Activated B cell treated with CpG ODN at 0.5 μM for 24 hours (primary cell): ENCODE measurements around the gene KLHDC8A. TPM values are rescaled to one million over a fixed set of nuclear protein-coding genes. Genes with fewer than 3 reads are reported as not detected.
"Not testable (repeated sequence)": the region's sequence is repeated elsewhere in the genome, so short reads cannot be mapped to it uniquely, and the experiment has no call there.

Source experiments
- ATAC-seq: fragments of 200-7000 bp; cut with Tn5 transposase; one replicate; pipeline ENCODE4 v1.10.0; 2021; ENCODE audit warnings: low read depth, mild to moderate bottlenecking, moderate library complexity
- CTCF ChIA-PET: fragments of 350-600 bp; sonication (Branson Sonifier 250); formaldehyde crosslinking; loops from one replicate; lab custom pipeline; 2021; ENCODE audit warnings: antibody characterized with exemption; lab: Charles Lee
- POLR2A ChIA-PET: fragments of 350-600 bp; sonication (Branson Sonifier 250); formaldehyde crosslinking; loops from one replicate; lab custom pipeline; 2021; ENCODE audit warnings: antibody characterized with exemption; lab: Charles Lee
- DNase-seq: peaks from one replicate; pipeline ENCODE4 v3.0.0; 2022
- H3K27ac Mint-ChIP-seq: one replicate; pipeline ENCODE4 v1.8.0; 2020; ENCODE audit warnings: mixed read lengths
- H3K27me3 Mint-ChIP-seq: one replicate; pipeline ENCODE4 v1.8.0; 2021; ENCODE audit warnings: mixed read lengths
- H3K36me3 Mint-ChIP-seq: one replicate; pipeline ENCODE4 v1.8.0; 2021; ENCODE audit warnings: low read depth, mixed read lengths
- H3K4me1 Mint-ChIP-seq: one replicate; pipeline ENCODE4 v1.8.0; 2021; ENCODE audit warnings: mixed read lengths
- H3K4me3 Mint-ChIP-seq: one replicate; pipeline ENCODE4 v1.8.0; 2020; ENCODE audit warnings: mild to moderate bottlenecking, mixed read lengths
- H3K9me3 Mint-ChIP-seq: one replicate; pipeline ENCODE4 v1.8.0; 2020; ENCODE audit warnings: mixed read lengths
- intact Hi-C: fragments of 100-400 bp; cut with micrococcal nuclease; formaldehyde crosslinking; loops from one replicate; pipeline ENCODE4 v1.15.1; 2024
- total RNA-seq: library from RNA; stranded (reverse); gene quantifications from 2 replicates; pipeline ENCODE4 v1.2.3, GENCODE V29; 2022
- TF ChIP-seq, protein P1 (sequence below): fragments of 200-600 bp; IDR thresholded peaks from one replicate; pipeline ENCODE4 v1.8.0; 2022; ENCODE audit warnings: antibody characterized with exemption, mild to moderate bottlenecking

The KLHDC8A gene, protein sequence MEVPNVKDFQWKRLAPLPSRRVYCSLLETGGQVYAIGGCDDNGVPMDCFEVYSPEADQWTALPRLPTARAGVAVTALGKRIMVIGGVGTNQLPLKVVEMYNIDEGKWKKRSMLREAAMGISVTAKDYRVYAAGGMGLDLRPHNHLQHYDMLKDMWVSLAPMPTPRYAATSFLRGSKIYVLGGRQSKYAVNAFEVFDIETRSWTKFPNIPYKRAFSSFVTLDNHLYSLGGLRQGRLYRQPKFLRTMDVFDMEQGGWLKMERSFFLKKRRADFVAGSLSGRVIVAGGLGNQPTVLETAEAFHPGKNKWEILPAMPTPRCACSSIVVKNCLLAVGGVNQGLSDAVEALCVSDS
- total RNA-seq, result 0.07 TPM in 1 of 2 replicates, not detected in the other

DNA sequence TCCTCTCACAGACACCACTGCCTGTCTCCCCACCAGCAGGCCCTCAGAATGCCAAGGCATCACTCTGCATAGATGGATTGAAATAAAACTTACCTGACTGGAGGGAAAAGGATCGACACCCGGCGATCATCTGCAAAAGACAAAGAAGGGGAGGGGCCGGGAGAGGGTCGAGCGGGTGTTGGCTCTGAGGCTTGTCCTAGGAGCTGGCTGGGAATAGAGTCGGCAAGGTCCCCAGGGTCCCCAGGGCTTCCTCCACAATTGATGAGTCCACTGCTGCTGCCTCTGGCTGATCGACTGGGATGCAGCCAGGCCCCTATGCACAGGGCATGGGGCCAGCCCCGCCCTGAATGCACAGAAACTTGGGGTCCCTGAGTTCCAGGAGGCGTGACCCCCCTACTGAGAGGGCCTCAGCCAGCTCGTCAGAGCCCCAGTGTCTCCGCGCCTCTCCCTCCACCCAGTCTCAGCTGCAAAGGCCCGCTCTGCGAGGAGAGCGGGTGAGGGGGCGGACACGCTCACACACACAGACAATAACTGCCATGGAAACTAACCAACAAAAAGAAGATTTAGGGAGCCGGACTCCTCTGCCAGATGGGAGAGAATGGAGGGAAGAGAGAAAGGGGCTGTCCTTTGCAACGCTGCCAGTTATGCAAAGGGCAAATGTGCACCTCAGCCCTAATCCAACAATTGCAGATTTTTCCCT is at the start of gene KLHDC8A:
KLHDC8A (minus strand) TSS at position 483 of the 700 bp plus-strand sequence. CDS start 13,318 bp downstream, outside the sequence.
- no peaks in the 10 kb centered on the region for H3K36me3 Mint-ChIP-seq
- no peak within 1 kb of the TSS for H3K4me3 Mint-ChIP-seq
- no peak within 1 kb of the TSS for H3K27ac Mint-ChIP-seq
- DNase-seq, result no peak
- intact Hi-C loops, result no loop called here
- no peak for ATAC-seq
- H3K9me3 Mint-ChIP-seq, result no peaks in the 10 kb centered on the region
- TF ChIP-seq, protein P1, sequence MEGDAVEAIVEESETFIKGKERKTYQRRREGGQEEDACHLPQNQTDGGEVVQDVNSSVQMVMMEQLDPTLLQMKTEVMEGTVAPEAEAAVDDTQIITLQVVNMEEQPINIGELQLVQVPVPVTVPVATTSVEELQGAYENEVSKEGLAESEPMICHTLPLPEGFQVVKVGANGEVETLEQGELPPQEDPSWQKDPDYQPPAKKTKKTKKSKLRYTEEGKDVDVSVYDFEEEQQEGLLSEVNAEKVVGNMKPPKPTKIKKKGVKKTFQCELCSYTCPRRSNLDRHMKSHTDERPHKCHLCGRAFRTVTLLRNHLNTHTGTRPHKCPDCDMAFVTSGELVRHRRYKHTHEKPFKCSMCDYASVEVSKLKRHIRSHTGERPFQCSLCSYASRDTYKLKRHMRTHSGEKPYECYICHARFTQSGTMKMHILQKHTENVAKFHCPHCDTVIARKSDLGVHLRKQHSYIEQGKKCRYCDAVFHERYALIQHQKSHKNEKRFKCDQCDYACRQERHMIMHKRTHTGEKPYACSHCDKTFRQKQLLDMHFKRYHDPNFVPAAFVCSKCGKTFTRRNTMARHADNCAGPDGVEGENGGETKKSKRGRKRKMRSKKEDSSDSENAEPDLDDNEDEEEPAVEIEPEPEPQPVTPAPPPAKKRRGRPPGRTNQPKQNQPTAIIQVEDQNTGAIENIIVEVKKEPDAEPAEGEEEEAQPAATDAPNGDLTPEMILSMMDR, result no peak
- CTCF ChIA-PET, result interaction anchor here (0.6 to 7.4 kb wide), 5 partner anchors 21 to 130 kb away, joined by 3 to 114 read pairs (median 3); no protein-coding TSS in a partner anchor
- peaks cover 8% of the 10 kb centered on the region for H3K4me1 Mint-ChIP-seq
- H3K27me3 Mint-ChIP-seq, result peaks cover 15% of the 10 kb centered on the region
- POLR2A ChIA-PET, result no interaction called here

DNA sequence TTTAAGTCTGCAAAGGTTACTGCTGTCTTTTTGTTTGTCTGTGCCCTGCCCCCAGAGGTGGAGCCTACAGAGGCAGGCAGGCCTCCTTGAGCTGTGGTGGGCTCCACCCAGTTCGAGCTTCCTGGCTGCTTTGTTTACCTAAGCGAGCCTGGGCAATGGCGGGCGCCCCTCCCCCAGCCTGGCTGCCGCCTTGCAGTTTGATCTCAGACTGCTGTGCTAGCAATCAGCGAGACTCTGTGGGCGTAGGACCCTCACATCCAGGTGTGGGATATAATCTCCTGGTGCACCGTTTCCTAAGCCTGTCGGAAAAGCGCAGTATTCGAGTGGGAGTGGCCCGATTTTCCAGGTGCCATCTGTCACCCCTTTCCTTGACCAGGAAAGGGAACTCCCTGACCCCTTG is 49.5 kb upstream of the KLHDC8A start:
- H3K4me3 Mint-ChIP-seq, result not testable (repeated sequence)

DNA sequence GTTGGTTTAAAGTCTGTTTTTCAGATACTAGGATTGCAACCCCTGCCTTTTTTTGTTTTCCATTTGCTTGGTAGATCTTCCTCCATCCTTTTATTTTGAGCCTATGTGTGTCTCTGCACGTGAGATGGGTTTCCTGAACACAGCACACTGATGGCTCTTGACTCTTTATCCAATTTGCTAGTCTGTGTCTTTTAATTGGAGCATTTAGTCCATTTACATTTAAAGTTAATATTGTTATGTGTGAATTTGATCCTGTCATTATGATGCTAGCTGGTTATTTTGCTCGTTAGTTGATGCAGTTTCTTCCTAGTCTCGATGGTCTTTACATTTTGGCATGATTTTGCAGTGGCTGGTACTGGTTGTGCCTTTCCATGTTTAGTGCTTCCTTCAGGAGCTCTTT is 47.8 kb upstream of the KLHDC8A start:
- H3K9me3 Mint-ChIP-seq, CTCF ChIA-PET, H3K36me3 Mint-ChIP-seq, DNase-seq, POLR2A ChIA-PET, H3K27ac Mint-ChIP-seq, ATAC-seq, H3K4me1 Mint-ChIP-seq, H3K4me3 Mint-ChIP-seq, intact Hi-C loops: not testable (repeated sequence)
- peaks cover 14% of the 10 kb centered on the region for H3K27me3 Mint-ChIP-seq

More for the DNA sequence above, 49.5 kb upstream of the KLHDC8A start:
- H3K36me3 Mint-ChIP-seq, POLR2A ChIA-PET, ATAC-seq, intact Hi-C loops, H3K4me1 Mint-ChIP-seq, CTCF ChIA-PET, H3K9me3 Mint-ChIP-seq, DNase-seq, H3K27ac Mint-ChIP-seq: not testable (repeated sequence)
- H3K27me3 Mint-ChIP-seq, result peaks cover 22% of the 10 kb centered on the region

DNA sequence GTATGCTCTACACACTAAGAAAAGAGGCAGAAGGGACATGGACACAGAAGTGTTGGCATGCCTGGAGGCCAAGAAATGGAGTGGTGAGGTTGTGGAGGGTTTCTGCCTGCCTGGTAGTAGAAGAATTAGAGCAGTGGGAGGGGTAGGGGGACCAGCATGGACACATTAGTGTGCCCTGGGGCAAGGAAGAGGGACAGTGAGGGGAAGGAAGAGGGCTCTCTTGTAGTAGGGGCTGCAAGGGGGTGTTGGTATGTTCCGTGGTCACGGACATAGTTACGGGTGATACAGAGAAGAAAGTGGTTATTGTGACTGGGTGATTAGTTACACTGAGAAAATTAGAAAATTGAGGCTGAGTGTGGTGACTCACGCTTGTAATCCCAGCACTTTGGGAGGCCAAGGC is 41.9 kb upstream of the KLHDC8A start:
- POLR2A ChIA-PET, result no interaction called here
- Mint-ChIP-seq H3K27ac (no peak overlapping the region), H3K4me3 (no peak overlapping the region), H3K4me1 (no peaks in the 10 kb centered on the region), H3K27me3 (peaks cover 4% of the 10 kb centered on the region), H3K36me3 (no peaks in the 10 kb centered on the region), H3K9me3 (no peaks in the 10 kb centered on the region)
- intact Hi-C loops, result no loop called here
- ATAC-seq (no peak), DNase-seq (no peak)
- CTCF ChIA-PET, result interaction anchor here (4.2 to 5.5 kb wide), 2 partner anchors 88 to 125 kb away, joined by 42 to 90 read pairs; no protein-coding TSS in a partner anchor
- TF ChIP-seq, protein P1, result no peak

DNA sequence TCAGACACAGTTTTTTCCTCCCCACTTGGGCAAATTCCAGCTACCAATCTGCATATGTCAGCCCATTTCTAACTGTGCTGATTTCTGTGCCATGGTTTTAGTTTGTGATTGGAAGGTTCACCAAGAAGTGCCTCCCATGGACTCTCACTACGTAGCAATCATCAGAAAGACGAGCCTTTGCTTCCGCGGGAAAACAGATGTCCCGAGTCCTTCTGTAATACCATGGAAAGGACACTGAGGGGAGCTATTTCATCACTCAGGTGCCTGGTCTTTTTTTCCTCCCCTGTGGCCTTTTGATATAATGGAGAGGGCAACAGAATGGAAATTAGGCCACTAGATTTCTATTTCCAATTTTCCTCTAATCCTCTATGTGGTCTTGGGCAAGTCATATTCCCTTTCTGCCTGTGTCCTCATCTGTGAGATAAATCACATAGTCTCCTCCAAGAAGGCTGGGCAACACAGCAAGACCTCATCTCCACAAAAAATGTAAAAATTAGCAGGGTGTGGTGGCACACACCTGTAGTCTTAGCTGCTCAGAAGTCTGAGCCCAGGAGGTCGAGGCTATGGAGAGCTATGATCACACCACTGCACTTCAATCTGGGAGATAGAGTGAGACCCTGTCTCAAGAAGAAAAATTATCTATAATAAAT is 40.4 kb upstream of the KLHDC8A start:
- Mint-ChIP-seq H3K36me3 (no peaks in the 10 kb centered on the region), H3K9me3 (no peaks in the 10 kb centered on the region), H3K27ac (no peak overlapping the region), H3K4me1 (no peaks in the 10 kb centered on the region), H3K4me3 (no peak overlapping the region), H3K27me3 (peaks cover 12% of the 10 kb centered on the region)
- CTCF ChIA-PET, result interaction anchor here (1.0 to 5.5 kb wide), 13 partner anchors 9 to 261 kb away, joined by 3 to 90 read pairs (median 4); no protein-coding TSS in a partner anchor
- ATAC-seq (peak; percentile 52), DNase-seq (no peak)
- POLR2A ChIA-PET, result no interaction called here
- intact Hi-C loops, result loop anchor here (1.0 kb wide), 2 partner anchors 88 to 127 kb away; no protein-coding TSS in a partner anchor
- TF ChIP-seq, protein P1, result no peak
